ENCODE measurements around the gene UBXN1. TPM values are rescaled to one million over a fixed set of nuclear protein-coding genes. Genes with fewer than 3 reads are reported as not detected.

The UBXN1 gene
- polyA plus RNA-seq, 1 donor (not counting 4 experiments of a cell fraction or from before 2014, with no cell fraction given): 58.5 TPM

DNA sequence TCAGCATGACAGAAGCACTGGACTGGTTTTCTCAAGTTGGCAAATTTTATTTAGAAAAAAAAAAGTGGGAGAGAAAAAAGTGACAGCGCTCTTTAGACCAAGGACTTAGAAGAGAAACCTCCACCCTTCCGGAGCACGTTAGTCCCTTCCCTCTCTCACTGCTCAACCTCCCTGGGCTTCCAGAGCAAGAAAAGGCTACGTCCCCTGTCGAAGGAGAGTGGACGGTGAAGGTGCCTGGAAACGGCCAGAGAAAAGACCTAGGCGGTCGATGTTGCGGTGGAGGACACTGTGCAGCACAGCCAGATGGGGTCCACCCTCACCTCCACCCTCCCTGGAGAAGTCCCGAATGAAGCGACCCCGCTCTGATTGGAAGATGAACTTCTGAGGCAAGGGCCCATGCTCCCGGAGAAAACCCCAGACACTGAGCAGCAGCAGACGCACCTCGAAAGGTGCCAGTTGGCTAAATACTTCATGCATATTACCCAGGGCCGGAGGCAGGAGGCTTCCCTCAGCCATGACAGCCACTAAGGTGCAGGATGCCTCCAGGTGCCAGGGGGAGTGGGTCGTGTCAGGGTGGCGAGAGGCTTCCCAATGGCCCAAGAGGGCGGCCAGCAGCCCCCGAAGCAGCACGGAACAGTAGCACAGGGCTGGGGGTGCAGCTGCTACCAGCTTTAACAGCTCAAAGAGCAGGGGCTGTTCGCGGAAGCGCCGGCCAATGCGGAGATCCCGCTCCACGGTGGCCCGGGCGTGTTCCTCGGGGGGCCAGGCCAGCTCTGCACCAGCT is 31.9 kb downstream of the UBXN1 start:
- Histone ChIP-seq H4K20me1 (ENCODE audit: control insufficient read depth, extremely low read depth, insufficient read depth, low read length) (no peaks in the 10 kb centered on the region), H3K79me2 (ENCODE audit: control insufficient read depth, insufficient read depth, low read length) (peaks cover 54% of the 10 kb centered on the region), H3K36me3 (ENCODE audit: control insufficient read depth in 2 of 2, extremely low read depth in 1 of 2, insufficient read depth in 2 of 2, low read length in 2 of 2) (peaks cover 16 to 21% of the 10 kb centered on the region in 2 experiments), H3K4me3 (ENCODE audit: control insufficient read depth in 2 of 3, extremely low read depth in 1 of 3, insufficient read depth in 2 of 3, low read depth in 1 of 3, low read length in 3 of 3) (peak overlapping the region in 1 of 3 experiments; percentile 88), H3K27me3 (ENCODE audit: control insufficient read depth, extremely low read depth, insufficient read depth, low read length) (no peaks in the 10 kb centered on the region), H3K27ac (ENCODE audit: control insufficient read depth, insufficient read depth, low read length) (no peak overlapping the region), H3K9me3 (ENCODE audit: control insufficient read depth, low read depth, low read length) (no peaks in the 10 kb centered on the region), H3K4me1 (ENCODE audit: control insufficient read depth, extremely low read depth, insufficient read depth, low read length) (peaks cover 20% of the 10 kb centered on the region), H2AFZ (ENCODE audit: control insufficient read depth, low read length) (no peak overlapping the region), H3K9ac (ENCODE audit: control insufficient read depth, extremely low read depth, insufficient read depth, low read length) (peak overlapping the region; percentile 28), H3K9me1 (ENCODE audit: control insufficient read depth, extremely low read depth, insufficient read depth, low read length) (no peaks in the 10 kb centered on the region), H3K4me2 (ENCODE audit: control insufficient read depth, extremely low read depth, insufficient read depth, low read depth, low read length) (no peak overlapping the region)
- DNase-seq (ENCODE audit: low read depth, low spot score) (no peak), FAIRE-seq (no peak)
- dilution Hi-C loops (cut with MboI; ENCODE audit: extremely low pct_ligation_motif_present, low sequenced_read_pairs): no loop called here
- no peak for TF ChIP-seq EZH2 (IDR thresholded peaks at IDR 0.05; ENCODE audit: low read length)
- TF ChIP-seq, protein P1, sequence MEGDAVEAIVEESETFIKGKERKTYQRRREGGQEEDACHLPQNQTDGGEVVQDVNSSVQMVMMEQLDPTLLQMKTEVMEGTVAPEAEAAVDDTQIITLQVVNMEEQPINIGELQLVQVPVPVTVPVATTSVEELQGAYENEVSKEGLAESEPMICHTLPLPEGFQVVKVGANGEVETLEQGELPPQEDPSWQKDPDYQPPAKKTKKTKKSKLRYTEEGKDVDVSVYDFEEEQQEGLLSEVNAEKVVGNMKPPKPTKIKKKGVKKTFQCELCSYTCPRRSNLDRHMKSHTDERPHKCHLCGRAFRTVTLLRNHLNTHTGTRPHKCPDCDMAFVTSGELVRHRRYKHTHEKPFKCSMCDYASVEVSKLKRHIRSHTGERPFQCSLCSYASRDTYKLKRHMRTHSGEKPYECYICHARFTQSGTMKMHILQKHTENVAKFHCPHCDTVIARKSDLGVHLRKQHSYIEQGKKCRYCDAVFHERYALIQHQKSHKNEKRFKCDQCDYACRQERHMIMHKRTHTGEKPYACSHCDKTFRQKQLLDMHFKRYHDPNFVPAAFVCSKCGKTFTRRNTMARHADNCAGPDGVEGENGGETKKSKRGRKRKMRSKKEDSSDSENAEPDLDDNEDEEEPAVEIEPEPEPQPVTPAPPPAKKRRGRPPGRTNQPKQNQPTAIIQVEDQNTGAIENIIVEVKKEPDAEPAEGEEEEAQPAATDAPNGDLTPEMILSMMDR (optimal IDR thresholded peaks at IDR 0.05 in 1 of 3, IDR thresholded peaks at IDR 0.05 in 1 of 3, conservative IDR thresholded peaks at IDR 0.05 in 1 of 3; ENCODE audit: extremely low read depth in 1 of 3, insufficient read depth in 2 of 3, low read length in 3 of 3): no peak

DNA sequence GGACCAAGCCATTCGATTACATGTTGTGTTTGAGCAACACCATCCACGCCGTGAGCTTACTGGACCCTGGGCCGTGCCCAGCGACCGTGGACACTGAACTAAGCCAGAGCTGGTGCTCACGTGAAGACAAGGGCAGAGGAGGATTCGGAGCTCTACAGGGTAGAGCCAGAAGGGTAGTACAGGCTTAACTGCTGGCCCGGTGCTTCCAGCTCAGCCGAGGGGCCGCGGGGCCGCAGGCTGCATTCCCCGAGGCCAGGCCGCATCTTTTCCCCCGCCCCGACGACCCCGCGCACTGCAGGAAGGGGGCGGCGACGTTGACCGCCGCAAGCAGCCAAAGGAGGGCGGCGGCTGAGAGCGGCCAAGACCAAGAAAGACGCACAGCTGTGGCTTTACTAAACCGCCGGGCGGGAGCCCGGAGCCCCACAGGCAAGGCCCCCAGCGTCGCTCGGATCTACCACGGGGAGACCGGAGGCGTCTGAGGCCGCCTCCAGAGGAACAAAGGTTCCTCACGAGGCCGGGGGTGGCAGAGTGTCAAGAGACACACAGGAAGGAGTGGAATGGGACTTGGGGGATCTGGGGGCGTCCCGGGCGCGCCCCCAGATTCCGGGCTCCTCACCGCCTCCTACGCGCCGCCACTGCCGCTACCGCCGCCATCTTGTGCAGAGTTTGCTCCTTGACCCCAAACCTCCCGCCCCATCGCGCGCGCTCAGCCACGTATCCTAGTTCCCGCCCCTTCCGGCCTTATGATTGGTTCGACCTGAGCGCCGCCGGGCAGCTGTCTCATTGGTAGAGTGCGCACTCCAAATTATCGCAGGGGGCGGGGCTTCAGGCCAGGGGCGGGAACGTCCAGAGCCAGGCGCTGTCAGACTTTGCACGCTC is 32.7 kb downstream of the UBXN1 start, which contains the start of gene GANAB:
Gene GANAB (minus strand): TSS at position 668 of the 879 bp plus-strand sequence. CDS start 14 bp downstream, at position 654.
- Histone ChIP-seq H3K4me1 (ENCODE audit: control insufficient read depth, extremely low read depth, insufficient read depth, low read length) (peaks cover 15% of the 10 kb centered on the region), H3K9me3 (ENCODE audit: control insufficient read depth, low read depth, low read length) (no peaks in the 10 kb centered on the region), H3K4me3 (ENCODE audit: control insufficient read depth in 2 of 3, extremely low read depth in 1 of 3, insufficient read depth in 2 of 3, low read depth in 1 of 3, low read length in 3 of 3) (peak within 1 kb of the TSS; percentile 87 to 90 (median 88)), H3K9ac (ENCODE audit: control insufficient read depth, extremely low read depth, insufficient read depth, low read length) (peak within 1 kb of the TSS; percentile 89), H3K79me2 (ENCODE audit: control insufficient read depth, insufficient read depth, low read length) (peaks cover 52% of the 10 kb centered on the region), H3K27me3 (ENCODE audit: control insufficient read depth, extremely low read depth, insufficient read depth, low read length) (no peaks in the 10 kb centered on the region), H3K4me2 (ENCODE audit: control insufficient read depth, extremely low read depth, insufficient read depth, low read depth, low read length) (peak within 1 kb of the TSS; percentile 93), H3K9me1 (ENCODE audit: control insufficient read depth, extremely low read depth, insufficient read depth, low read length) (no peaks in the 10 kb centered on the region), H3K36me3 (ENCODE audit: control insufficient read depth in 2 of 2, extremely low read depth in 1 of 2, insufficient read depth in 2 of 2, low read length in 2 of 2) (peaks cover 16 to 21% of the 10 kb centered on the region in 2 experiments), H2AFZ (ENCODE audit: control insufficient read depth, low read length) (peak within 1 kb of the TSS; percentile 69), H4K20me1 (ENCODE audit: control insufficient read depth, extremely low read depth, insufficient read depth, low read length) (no peaks in the 10 kb centered on the region), H3K27ac (ENCODE audit: control insufficient read depth, insufficient read depth, low read length) (peak within 1 kb of the TSS; percentile 88)
- DNase-seq (ENCODE audit: low read depth, low spot score): peak; percentile 77
- TF ChIP-seq, protein P1 (optimal IDR thresholded peaks at IDR 0.05 in 1 of 3, IDR thresholded peaks at IDR 0.05 in 1 of 3, conservative IDR thresholded peaks at IDR 0.05 in 1 of 3; ENCODE audit: extremely low read depth in 1 of 3, insufficient read depth in 2 of 3, low read length in 3 of 3): no peak
- TF ChIP-seq EZH2 (IDR thresholded peaks at IDR 0.05; ENCODE audit: low read length): no peak
- dilution Hi-C loops (cut with MboI; ENCODE audit: extremely low pct_ligation_motif_present, low sequenced_read_pairs): no loop called here
- no peak for FAIRE-seq

Data from keratinocyte (primary cell).